CD14-positive monocyte (primary cell): ENCODE results near the gene PERM1. TPM values are rescaled to one million over a fixed set of nuclear protein-coding genes. Genes with fewer than 3 reads are reported as not detected.
A peak's percentile ranks its signal among the peaks of the same experiment; 100 is the strongest.

Source experiments
- DNase-seq, 3 donors: peaks; one replicate each; pipeline ENCODE4 v3.0.0-alpha.2; 2011 to 2022
- H2AFZ ChIP-seq: 2 replicates; pipeline ENCODE4 v1.6.0; 2012; ENCODE audit warnings: mild to moderate bottlenecking, low read depth, low read length, inconsistent platforms; ENCODE audit not compliant: insufficient read depth, poor library complexity, severe bottlenecking
- H3K27ac ChIP-seq, 2 donors: 1 replicate in 1 of 2; 2 replicates in 1 of 2; pipeline ENCODE4 v1.5.1; 2012 to 2013; ENCODE audit warnings: low read length in 2 of 2, control low read depth in 1 of 2, inconsistent platforms in 1 of 2, low read depth in 1 of 2, mild to moderate bottlenecking in 1 of 2
- H3K27me3 ChIP-seq, 2 donors: one replicate each; pipeline versions ENCODE4 v1.6.0 to v1.6.1; 2011 to 2013; ENCODE audit warnings: low read length in 2 of 2; ENCODE audit not compliant: control insufficient read depth in 2 of 2, insufficient read depth in 2 of 2
- H3K36me3 ChIP-seq, 2 donors: replicated peaks in 1 of 2; 1 replicate in 1 of 2; 2 replicates in 1 of 2; pipeline versions ENCODE4 v1.5.1 to v1.6.1; 2012 to 2013; ENCODE audit warnings: low read length in 2 of 2, control low read depth in 1 of 2, inconsistent platforms in 1 of 2, mild to moderate bottlenecking in 1 of 2; ENCODE audit not compliant: insufficient read depth in 2 of 2, control insufficient read depth in 1 of 2
- H3K4me1 ChIP-seq, 2 donors: 1 replicate in 1 of 2; 2 replicates in 1 of 2; pipeline versions ENCODE4 v1.5.1 to v1.6.1; 2012 to 2013; ENCODE audit warnings: low read length in 2 of 2, control low read depth in 1 of 2, inconsistent platforms in 1 of 2, mild to moderate bottlenecking in 1 of 2, moderate library complexity in 1 of 2; ENCODE audit not compliant: insufficient read depth in 2 of 2, control insufficient read depth in 1 of 2
- H3K4me2 ChIP-seq: replicated peaks from 2 replicates; pipeline ENCODE3; 2012; ENCODE audit warnings: low read length, moderate library complexity, mild to moderate bottlenecking; ENCODE audit not compliant: poor library complexity, severe bottlenecking; ENCODE audit errors: extremely low read depth
- H3K4me3 ChIP-seq, 3 experiments: fragments of 200-600 bp in 1 of 3; sonication (generic) in 1 of 3; replicated peaks in 1 of 3; 1 replicate in 2 of 3; 2 replicates in 1 of 3; pipeline ENCODE4 v1.5.1; 2011 to 2013; ENCODE audit warnings: low read length in 3 of 3, mild to moderate bottlenecking in 3 of 3, control low read depth in 2 of 3, low read depth in 2 of 3, inconsistent platforms in 1 of 3, moderate library complexity in 1 of 3
- H3K79me2 ChIP-seq: 2 replicates; pipeline ENCODE4 v1.6.0; 2012; ENCODE audit warnings: mild to moderate bottlenecking, control low read depth, inconsistent platforms, low read length, moderate library complexity; ENCODE audit not compliant: insufficient read depth
- H3K9ac ChIP-seq: 2 replicates; pipeline ENCODE4 v1.6.0; 2017; ENCODE audit warnings: low read length, mild to moderate bottlenecking; ENCODE audit not compliant: insufficient read depth, poor library complexity, severe bottlenecking
- H3K9me3 ChIP-seq, 2 donors: replicated peaks in 1 of 2; 1 replicate in 1 of 2; 2 replicates in 1 of 2; pipeline versions ENCODE4 v1.5.1 to v1.6.1; 2012 to 2013; ENCODE audit warnings: low read length in 2 of 2, control low read depth in 1 of 2; ENCODE audit not compliant: control insufficient read depth in 1 of 2, insufficient read depth in 1 of 2
- H4K20me1 ChIP-seq: 2 replicates; pipeline ENCODE4 v1.6.0; 2012; ENCODE audit warnings: mild to moderate bottlenecking, low read length, control low read depth, moderate library complexity; ENCODE audit not compliant: insufficient read depth
- H3K27ac Mint-ChIP-seq, 7 donors: one replicate each; pipeline ENCODE4 v1.8.0; 2020; ENCODE audit warnings: mild to moderate bottlenecking in 7 of 7, mixed read lengths in 7 of 7, moderate library complexity in 6 of 7, inconsistent platforms in 2 of 7
- H3K27me3 Mint-ChIP-seq, 3 donors: one replicate each; pipeline ENCODE4 v1.8.0; 2021 to 2022; ENCODE audit warnings: low read depth in 3 of 3, mild to moderate bottlenecking in 3 of 3, mixed read lengths in 3 of 3, moderate library complexity in 3 of 3, inconsistent platforms in 1 of 3
- H3K36me3 Mint-ChIP-seq, 2 donors: one replicate each; pipeline ENCODE4 v1.8.0; 2020; ENCODE audit warnings: mixed read lengths in 2 of 2, inconsistent platforms in 1 of 2, mild to moderate bottlenecking in 1 of 2
- H3K4me1 Mint-ChIP-seq: one replicate; pipeline ENCODE4 v1.8.0; 2020; ENCODE audit warnings: mild to moderate bottlenecking, mixed read lengths
- H3K4me3 Mint-ChIP-seq, 2 donors: one replicate each; pipeline ENCODE4 v1.8.0; 2020; ENCODE audit warnings: mild to moderate bottlenecking in 2 of 2, mixed read lengths in 2 of 2, moderate library complexity in 1 of 2
- H3K9me3 Mint-ChIP-seq, 7 donors: one replicate each; pipeline ENCODE4 v1.8.0; 2020 to 2022; ENCODE audit warnings: mixed read lengths in 7 of 7, mild to moderate bottlenecking in 6 of 7, moderate library complexity in 6 of 7, inconsistent platforms in 2 of 7
- WGBS: methylation state at CpG from one replicate; pipeline ENCODE4 v1.1.5; 2013; ENCODE audit warnings: missing lambda C conversion rate; ENCODE audit not compliant: insufficient coverage; 5-methylcytosine and 5-hydroxymethylcytosine counted together
- intact Hi-C, 2 donors: fragments of 100-400 bp; cut with micrococcal nuclease; formaldehyde crosslinking; loops; one replicate each; pipeline versions ENCODE4 v1.15.0 to v1.15.1; 2023
- polyA plus RNA-seq, 3 donors: library from polyadenylated mRNA; depleted of rRNA in 1 of 3; unstranded in 2 of 3; stranded (reverse) in 1 of 3; fragments of 300-500 nt in 2 of 3; fragments of >200 nt in 1 of 3; fragmentation: Illumina TruSeq in 2 of 3; gene quantifications; 1 replicate in 2 of 3; 2 replicates in 1 of 3; pipeline ENCODE4 v1.2.3, GENCODE V29; 2012 to 2021
- TF ChIP-seq, protein P1 (sequence below): fragments of 200-600 bp; IDR thresholded peaks from one replicate; pipeline ENCODE4 v1.8.0; 2022; ENCODE audit warnings: antibody characterized with exemption, mild to moderate bottlenecking

PERM1 gene
- polyA plus RNA-seq, 3 donors, result not detected

DNA sequence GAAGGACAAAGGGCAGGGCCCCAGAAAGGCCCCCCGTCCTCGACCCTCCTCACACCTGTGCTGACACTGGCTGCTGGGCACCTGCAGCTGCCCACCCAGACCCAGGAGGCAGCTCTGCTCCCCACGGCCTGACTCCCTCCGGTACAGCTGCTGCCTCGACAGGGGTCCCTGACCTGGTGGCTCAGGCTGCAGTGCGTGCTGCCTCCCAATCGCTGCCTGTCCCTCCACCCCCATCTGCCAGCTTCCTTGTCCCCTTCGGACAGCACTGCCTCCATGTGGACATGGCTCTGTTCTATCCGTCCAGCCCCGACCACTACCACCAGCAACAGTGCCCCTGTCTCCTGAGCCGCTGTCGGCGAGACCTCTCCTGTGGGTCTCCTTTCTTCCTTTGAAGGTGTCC, 27.0 kb downstream of the PERM1 start:
- Histone ChIP-seq H4K20me1 (peaks cover 41% of the 10 kb centered on the region), H3K9ac (peak overlapping the region; percentile 11), H3K4me3 (peak overlapping the region in 1 of 3 experiments; percentile 26), H3K79me2 (peaks cover 23% of the 10 kb centered on the region), H3K4me2 (peak overlapping the region; percentile 25), H3K27ac (peak overlapping the region in 1 of 2 donors; percentile 51), H3K27me3 (no peaks in the 10 kb centered on the region), H3K4me1 (peaks cover 13 to 47% of the 10 kb centered on the region in 2 donors), H3K36me3 (peaks cover 65 to 73% of the 10 kb centered on the region in 2 donors), H2AFZ (peak overlapping the region; percentile 57), H3K9me3 (no peaks in the 10 kb centered on the region)
- Mint-ChIP-seq H3K9me3 (no peaks in the 10 kb centered on the region), H3K4me1 (peaks cover 34% of the 10 kb centered on the region), H3K36me3 (peaks cover 61 to 72% of the 10 kb centered on the region in 2 donors), H3K4me3 (no peak overlapping the region), H3K27ac (peak overlapping the region in 1 of 7 donors; percentile 77), H3K27me3 (peaks cover under 1 to 7% (median 5%) of the 10 kb centered on the region in 3 donors)
- DNase-seq, result no peak
- TF ChIP-seq, protein P1, sequence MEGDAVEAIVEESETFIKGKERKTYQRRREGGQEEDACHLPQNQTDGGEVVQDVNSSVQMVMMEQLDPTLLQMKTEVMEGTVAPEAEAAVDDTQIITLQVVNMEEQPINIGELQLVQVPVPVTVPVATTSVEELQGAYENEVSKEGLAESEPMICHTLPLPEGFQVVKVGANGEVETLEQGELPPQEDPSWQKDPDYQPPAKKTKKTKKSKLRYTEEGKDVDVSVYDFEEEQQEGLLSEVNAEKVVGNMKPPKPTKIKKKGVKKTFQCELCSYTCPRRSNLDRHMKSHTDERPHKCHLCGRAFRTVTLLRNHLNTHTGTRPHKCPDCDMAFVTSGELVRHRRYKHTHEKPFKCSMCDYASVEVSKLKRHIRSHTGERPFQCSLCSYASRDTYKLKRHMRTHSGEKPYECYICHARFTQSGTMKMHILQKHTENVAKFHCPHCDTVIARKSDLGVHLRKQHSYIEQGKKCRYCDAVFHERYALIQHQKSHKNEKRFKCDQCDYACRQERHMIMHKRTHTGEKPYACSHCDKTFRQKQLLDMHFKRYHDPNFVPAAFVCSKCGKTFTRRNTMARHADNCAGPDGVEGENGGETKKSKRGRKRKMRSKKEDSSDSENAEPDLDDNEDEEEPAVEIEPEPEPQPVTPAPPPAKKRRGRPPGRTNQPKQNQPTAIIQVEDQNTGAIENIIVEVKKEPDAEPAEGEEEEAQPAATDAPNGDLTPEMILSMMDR, result no peak
- intact Hi-C loops, result no loop called here
- 97% methylated on average over 13 of the region's 13 CpGs for WGBS

DNA sequence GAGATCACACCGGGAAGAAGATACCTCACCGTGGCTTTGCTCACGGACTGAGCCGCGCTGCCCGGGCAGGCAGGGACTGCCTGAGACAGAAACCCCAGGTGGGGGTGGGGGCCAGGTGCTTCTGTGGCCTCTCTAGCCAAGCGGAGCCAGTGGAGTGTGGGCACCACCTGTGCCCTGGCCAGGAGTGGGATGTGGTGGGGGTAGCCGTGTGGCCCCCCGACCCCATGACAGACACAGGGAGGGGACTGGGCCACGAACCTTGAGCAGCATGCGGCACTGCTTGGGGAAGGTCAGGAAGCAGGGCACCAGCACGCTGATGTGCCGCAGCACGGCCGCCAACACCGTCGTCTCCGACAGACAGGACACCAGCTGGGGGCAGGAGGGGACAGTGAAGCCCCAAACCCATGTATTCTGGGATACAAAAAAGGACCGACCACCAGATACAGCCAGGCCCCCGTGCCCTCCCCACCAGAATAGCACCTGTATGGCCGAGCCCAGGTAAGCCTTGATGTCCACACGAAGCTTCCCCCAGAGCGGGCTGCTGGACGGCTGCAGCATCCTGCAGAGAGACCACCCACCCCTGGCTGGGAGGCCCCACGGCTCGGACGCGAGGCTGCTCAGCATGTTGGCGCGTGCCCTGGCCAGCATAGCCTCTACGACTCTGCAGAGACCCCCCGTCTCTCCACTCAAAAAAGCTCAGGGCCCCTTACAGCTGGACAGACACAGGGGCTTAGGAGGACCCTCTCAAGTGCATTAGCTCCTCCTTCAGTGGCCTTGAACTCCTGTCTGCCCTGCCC, 28.2 kb downstream of the PERM1 start:
- H3K4me1 Mint-ChIP-seq, result peaks cover 34% of the 10 kb centered on the region
- intact Hi-C loops, result no loop called here
- no peak overlapping the region for H3K9ac ChIP-seq
- no peak overlapping the region for H3K4me3 Mint-ChIP-seq
- H3K36me3 Mint-ChIP-seq, result peaks cover 72 to 84% of the 10 kb centered on the region in 2 donors
- no peaks in the 10 kb centered on the region for H3K27me3 ChIP-seq
- H3K27me3 Mint-ChIP-seq, result peaks cover 0 to 4% (median 0%) of the 10 kb centered on the region in 3 donors
- H3K27ac ChIP-seq, result no peak overlapping the region
- H3K9me3 Mint-ChIP-seq, result no peaks in the 10 kb centered on the region
- H3K4me1 ChIP-seq, result peaks cover 11 to 38% of the 10 kb centered on the region in 2 donors
- no peak overlapping the region for H2AFZ ChIP-seq
- H3K9me3 ChIP-seq, result no peaks in the 10 kb centered on the region
- TF ChIP-seq, protein P1, result no peak
- H3K79me2 ChIP-seq, result peaks cover 19% of the 10 kb centered on the region
- H4K20me1 ChIP-seq, result peaks cover 51% of the 10 kb centered on the region
- no peak overlapping the region for H3K4me3 ChIP-seq
- H3K4me2 ChIP-seq, result no peak overlapping the region
- H3K27ac Mint-ChIP-seq, result no peak overlapping the region
- 94% methylated on average over 27 of the region's 32 CpGs for WGBS
- no peak for DNase-seq
- peaks cover 77 to 85% of the 10 kb centered on the region in 2 donors for H3K36me3 ChIP-seq
